SK-N-SH (cell line): ENCODE measurements around the gene RD3L.

Source experiments
- CHD2 ChIP-seq: fragments of 150-350 bp; IDR thresholded peaks from 2 replicates; pipeline ENCODE4 v1.6.1; 2018; ENCODE audit warnings: low read length; ENCODE audit not compliant: partially characterized antibody
- CTCF ChIP-seq: fragments of 200-600 bp; sonication (generic); IDR thresholded peaks from 2 replicates; pipeline ENCODE4 v1.6.1; 2017; ENCODE audit warnings: antibody characterized with exemption, mild to moderate bottlenecking, moderate library complexity
- EP300 ChIP-seq, 2 experiments: IDR thresholded peaks; 2 replicates each; pipeline versions ENCODE4 v1.4.0 to v1.6.1; 2012; ENCODE audit warnings: borderline replicate concordance in 1 of 2, low read depth in 1 of 2, low read length in 1 of 2
- EZH2phosphoT487 ChIP-seq: fragments of 200-600 bp; sonication (generic); IDR thresholded peaks from 2 replicates; pipeline ENCODE4 v1.6.1; 2017; ENCODE audit warnings: low read depth, mixed run types, mild to moderate bottlenecking, antibody characterized with exemption, moderate library complexity, borderline replicate concordance
- MAX ChIP-seq: IDR thresholded peaks from 2 replicates; pipeline ENCODE4 v1.4.0; 2012; ENCODE audit warnings: low read depth
- POLR2AphosphoS5 ChIP-seq: IDR thresholded peaks from 2 replicates; pipeline ENCODE4 v1.6.1; 2012; ENCODE audit warnings: low read depth, low read length
- RFX5 ChIP-seq: IDR thresholded peaks from 2 replicates; pipeline ENCODE4 v1.6.1; 2012; ENCODE audit warnings: mild to moderate bottlenecking, improper control_type of control experiment, low read length
- RXRA ChIP-seq: IDR thresholded peaks from 2 replicates; pipeline ENCODE4 v1.4.0; 2012; ENCODE audit warnings: low read depth, mild to moderate bottlenecking, borderline replicate concordance

DNA sequence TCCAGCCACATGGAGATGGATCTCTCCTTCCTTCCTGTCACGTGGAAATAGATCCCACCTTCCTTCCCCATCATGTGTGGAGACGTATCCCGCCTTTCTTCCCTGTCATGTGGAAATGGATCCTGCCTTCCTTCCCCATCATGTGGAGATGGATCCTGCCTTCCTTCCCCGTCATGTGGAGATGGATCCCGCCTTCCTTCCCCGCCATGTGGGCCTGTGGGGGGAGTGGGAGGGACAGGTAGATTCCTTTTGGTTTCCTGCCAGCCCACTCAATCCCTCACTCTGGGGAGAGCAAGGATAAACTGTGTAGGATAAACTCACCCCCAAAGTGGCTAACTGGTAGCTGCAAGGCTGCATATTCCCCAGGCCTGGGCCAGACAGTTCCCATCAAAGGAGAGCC, 45.8 kb downstream of the RD3L start:
- TF ChIP-seq CTCF (no peak), POLR2AphosphoS5 (no peak), EZH2phosphoT487 (no peak), RXRA (no peak), EP300 (IDR thresholded peaks at IDR 0.05; ENCODE audit: borderline replicate concordance in 1 of 2, low read depth in 1 of 2, low read length in 1 of 2) (no peak), RFX5 (no peak), CHD2 (no peak), MAX (no peak)
